ENCODE measurements around the gene SHLD2. TPM values are rescaled to one million over a fixed set of nuclear protein-coding genes. Genes with fewer than 3 reads are reported as not detected.
"Not testable (repeated sequence)": the region's sequence is repeated elsewhere in the genome, so short reads cannot be mapped to it uniquely, and the experiment has no call there.

Gene SHLD2
- total and polyA plus RNA-seq, 2 of the 13 experiments (the other 11 are each of a cell fraction or from before 2014, with no cell fraction given), result 25.7 to 53.7 TPM

- 95% methylated on average over 6 of the region's 6 CpGs for WGBS (ENCODE audit: low lambda C conversion rate)
Observed at GRCh38 chr10:87184421-87184820, 89.4 kb downstream of the SHLD2 start.

GRCh38 chr10:87186016-87186415, 91.0 kb downstream of the SHLD2 start:
- ATAC-seq; H3K27ac ChIP-seq (ENCODE audit: extremely low read length, insufficient read depth, low read length); H3K9me3 ChIP-seq (ENCODE audit: low read length); CTCF ChIA-PET (ENCODE audit: low intra/inter-chr PET ratio, low total read pairs); FAIRE-seq; H2AFZ ChIP-seq (ENCODE audit: low read length); DNase-seq (ENCODE audit: low spot score); H3K4me2 ChIP-seq (ENCODE audit: low read depth, low read length); POLR2A ChIA-PET; in situ Hi-C loops (cut with HindIII; ENCODE audit: extremely low pct_ligation_motif_present, low pct_unique_long_range_greater_than_20kb); H4K20me1 ChIP-seq (ENCODE audit: insufficient read depth, low read length); intact Hi-C loops (cut with micrococcal nuclease; ENCODE audit: unreplicated experiment); H3K4me3 ChIP-seq (replicated peaks in 1 of 3; ENCODE audit: insufficient read depth in 1 of 3, low read depth in 2 of 3, low read length in 3 of 3); H3K4me1 ChIP-seq (ENCODE audit: insufficient read depth, low read length); H3K9ac ChIP-seq (ENCODE audit: insufficient read depth, low read depth, low read length); H3K36me3 ChIP-seq (replicated peaks in 1 of 2; ENCODE audit: control insufficient read depth in 1 of 2, insufficient read depth in 2 of 2, low read length in 2 of 2); H3K27me3 ChIP-seq (ENCODE audit: control insufficient read depth in 1 of 2, insufficient read depth in 2 of 2, low read length in 2 of 2); BruUV-seq (replicated peaks); H3K79me2 ChIP-seq (ENCODE audit: insufficient read depth, low read length): not testable (repeated sequence)
- WGBS (ENCODE audit: low lambda C conversion rate), result 100% methylated on average over 4 of the region's 4 CpGs

More at GRCh38 chr10:87184421-87184820, 89.4 kb downstream of the SHLD2 start:
- H3K4me1 ChIP-seq (ENCODE audit: insufficient read depth, low read length); H4K20me1 ChIP-seq (ENCODE audit: insufficient read depth, low read length); H3K79me2 ChIP-seq (ENCODE audit: insufficient read depth, low read length); CTCF ChIA-PET (ENCODE audit: low intra/inter-chr PET ratio, low total read pairs); H3K36me3 ChIP-seq (replicated peaks in 1 of 2; ENCODE audit: control insufficient read depth in 1 of 2, insufficient read depth in 2 of 2, low read length in 2 of 2); DNase-seq (ENCODE audit: low spot score); in situ Hi-C loops (cut with HindIII; ENCODE audit: extremely low pct_ligation_motif_present, low pct_unique_long_range_greater_than_20kb); H3K27me3 ChIP-seq (ENCODE audit: control insufficient read depth in 1 of 2, insufficient read depth in 2 of 2, low read length in 2 of 2); H3K9ac ChIP-seq (ENCODE audit: insufficient read depth, low read depth, low read length); intact Hi-C loops (cut with micrococcal nuclease; ENCODE audit: unreplicated experiment); H3K9me3 ChIP-seq (ENCODE audit: low read length); BruUV-seq (replicated peaks); FAIRE-seq; ATAC-seq; H3K27ac ChIP-seq (ENCODE audit: extremely low read length, insufficient read depth, low read length); POLR2A ChIA-PET; H3K4me3 ChIP-seq (replicated peaks in 1 of 3; ENCODE audit: insufficient read depth in 1 of 3, low read depth in 2 of 3, low read length in 3 of 3); H3K4me2 ChIP-seq (ENCODE audit: low read depth, low read length); H2AFZ ChIP-seq (ENCODE audit: low read length): not testable (repeated sequence)
- 0 out of 2 replicates have a peak, but pooled peaks have one; percentile 16 for TF ChIP-seq CEBPG (CRISPR knock-in tag; IDR thresholded peaks at IDR 0.05)

GRCh38 chr10:87187573-87187972, 92.6 kb downstream of the SHLD2 start:
- H3K4me2 ChIP-seq (ENCODE audit: low read depth, low read length); FAIRE-seq; CTCF ChIA-PET (ENCODE audit: low intra/inter-chr PET ratio, low total read pairs); H3K36me3 ChIP-seq (replicated peaks in 1 of 2; ENCODE audit: control insufficient read depth in 1 of 2, insufficient read depth in 2 of 2, low read length in 2 of 2); H3K27me3 ChIP-seq (ENCODE audit: control insufficient read depth in 1 of 2, insufficient read depth in 2 of 2, low read length in 2 of 2); H3K9ac ChIP-seq (ENCODE audit: insufficient read depth, low read depth, low read length); H3K9me3 ChIP-seq (ENCODE audit: low read length); H3K4me1 ChIP-seq (ENCODE audit: insufficient read depth, low read length); ATAC-seq; POLR2A ChIA-PET; intact Hi-C loops (cut with micrococcal nuclease; ENCODE audit: unreplicated experiment); H4K20me1 ChIP-seq (ENCODE audit: insufficient read depth, low read length); in situ Hi-C loops (cut with HindIII; ENCODE audit: extremely low pct_ligation_motif_present, low pct_unique_long_range_greater_than_20kb); H3K4me3 ChIP-seq (replicated peaks in 1 of 3; ENCODE audit: insufficient read depth in 1 of 3, low read depth in 2 of 3, low read length in 3 of 3); H2AFZ ChIP-seq (ENCODE audit: low read length); H3K27ac ChIP-seq (ENCODE audit: extremely low read length, insufficient read depth, low read length); BruUV-seq (replicated peaks); H3K79me2 ChIP-seq (ENCODE audit: insufficient read depth, low read length); DNase-seq (ENCODE audit: low spot score): not testable (repeated sequence)
- WGBS (ENCODE audit: low lambda C conversion rate), result 95% methylated on average over 3 of the region's 3 CpGs

GRCh38 chr10:87191841-87192240, 96.8 kb downstream of the SHLD2 start:
- in situ Hi-C loops (cut with HindIII; ENCODE audit: extremely low pct_ligation_motif_present, low pct_unique_long_range_greater_than_20kb); BruUV-seq (replicated peaks); H3K4me1 ChIP-seq (ENCODE audit: insufficient read depth, low read length); FAIRE-seq; H3K9ac ChIP-seq (ENCODE audit: insufficient read depth, low read depth, low read length); ATAC-seq; POLR2A ChIA-PET; DNase-seq (ENCODE audit: low spot score); intact Hi-C loops (cut with micrococcal nuclease; ENCODE audit: unreplicated experiment); H3K36me3 ChIP-seq (replicated peaks in 1 of 2; ENCODE audit: control insufficient read depth in 1 of 2, insufficient read depth in 2 of 2, low read length in 2 of 2); H3K4me3 ChIP-seq (replicated peaks in 1 of 3; ENCODE audit: insufficient read depth in 1 of 3, low read depth in 2 of 3, low read length in 3 of 3); CTCF ChIA-PET (ENCODE audit: low intra/inter-chr PET ratio, low total read pairs); H2AFZ ChIP-seq (ENCODE audit: low read length); H3K79me2 ChIP-seq (ENCODE audit: insufficient read depth, low read length); H3K9me3 ChIP-seq (ENCODE audit: low read length); H3K27ac ChIP-seq (ENCODE audit: extremely low read length, insufficient read depth, low read length); H3K27me3 ChIP-seq (ENCODE audit: control insufficient read depth in 1 of 2, insufficient read depth in 2 of 2, low read length in 2 of 2); H4K20me1 ChIP-seq (ENCODE audit: insufficient read depth, low read length); H3K4me2 ChIP-seq (ENCODE audit: low read depth, low read length): not testable (repeated sequence)
- WGBS (ENCODE audit: low lambda C conversion rate), result 93% methylated on average over 3 of the region's 3 CpGs
